Thymus (tissue), 11 donors: ENCODE results near the gene MAST1. TPM values are rescaled to one million over a fixed set of nuclear protein-coding genes. Genes with fewer than 3 reads are reported as not detected.

Experiments used
- DNase-seq, 9 donors: peaks; one replicate each; pipeline ENCODE4 v3.0.0-alpha.2; 2013; ENCODE audit warnings: low spot score in 9 of 9, low read depth in 6 of 9, missing footprints in 1 of 9
- H3K27ac ChIP-seq, 2 donors: one replicate each; pipeline ENCODE4 v1.5.1; 2013; ENCODE audit warnings: control low read depth in 1 of 2, low read depth in 1 of 2, low read length in 1 of 2, mild to moderate bottlenecking in 1 of 2, moderate library complexity in 1 of 2
- H3K27me3 ChIP-seq, 2 donors: one replicate each; pipeline ENCODE4 v1.5.1; 2013; ENCODE audit warnings: low read length in 1 of 2; ENCODE audit not compliant: control insufficient read depth in 2 of 2, insufficient read depth in 1 of 2
- H3K36me3 ChIP-seq, 2 donors: one replicate each; pipeline ENCODE4 v1.5.1; 2013; ENCODE audit warnings: low read length in 1 of 2, mild to moderate bottlenecking in 1 of 2, moderate library complexity in 1 of 2; ENCODE audit not compliant: control insufficient read depth in 2 of 2, insufficient read depth in 2 of 2
- H3K4me1 ChIP-seq, 2 donors: one replicate each; pipeline ENCODE4 v1.5.1; 2013; ENCODE audit warnings: low read length in 2 of 2; ENCODE audit not compliant: control insufficient read depth in 2 of 2, insufficient read depth in 2 of 2
- H3K4me3 ChIP-seq, 2 donors: one replicate each; pipeline ENCODE4 v1.5.1; 2013; ENCODE audit warnings: low read length in 2 of 2, control low read depth in 1 of 2, mild to moderate bottlenecking in 1 of 2
- H3K9me3 ChIP-seq, 2 donors: one replicate each; pipeline ENCODE4 v1.5.1; 2013; ENCODE audit warnings: low read length in 1 of 2, mild to moderate bottlenecking in 1 of 2; ENCODE audit not compliant: control insufficient read depth in 2 of 2, insufficient read depth in 1 of 2
- WGBS: extraction: QIAGEN DNeasy Blood & Tissue Kit; methylation state at CpG from one replicate; pipeline ENCODE4 v1.1.7; 2013; 5-methylcytosine and 5-hydroxymethylcytosine counted together
- polyA plus RNA-seq: library from polyadenylated mRNA; stranded (reverse); fragments of 200-250 nt; gene quantifications from one replicate; pipeline ENCODE4 v1.2.3, GENCODE V29; 2013
- total RNA-seq: library from RNA; stranded (reverse); fragments of 120-200 nt; gene quantifications from one replicate; pipeline ENCODE4 v1.2.4, GENCODE V29; 2013
- donor health status: healthy.

The MAST1 gene
- total and polyA plus RNA-seq, 2 donors: 0.38 to 0.91 TPM

DNA sequence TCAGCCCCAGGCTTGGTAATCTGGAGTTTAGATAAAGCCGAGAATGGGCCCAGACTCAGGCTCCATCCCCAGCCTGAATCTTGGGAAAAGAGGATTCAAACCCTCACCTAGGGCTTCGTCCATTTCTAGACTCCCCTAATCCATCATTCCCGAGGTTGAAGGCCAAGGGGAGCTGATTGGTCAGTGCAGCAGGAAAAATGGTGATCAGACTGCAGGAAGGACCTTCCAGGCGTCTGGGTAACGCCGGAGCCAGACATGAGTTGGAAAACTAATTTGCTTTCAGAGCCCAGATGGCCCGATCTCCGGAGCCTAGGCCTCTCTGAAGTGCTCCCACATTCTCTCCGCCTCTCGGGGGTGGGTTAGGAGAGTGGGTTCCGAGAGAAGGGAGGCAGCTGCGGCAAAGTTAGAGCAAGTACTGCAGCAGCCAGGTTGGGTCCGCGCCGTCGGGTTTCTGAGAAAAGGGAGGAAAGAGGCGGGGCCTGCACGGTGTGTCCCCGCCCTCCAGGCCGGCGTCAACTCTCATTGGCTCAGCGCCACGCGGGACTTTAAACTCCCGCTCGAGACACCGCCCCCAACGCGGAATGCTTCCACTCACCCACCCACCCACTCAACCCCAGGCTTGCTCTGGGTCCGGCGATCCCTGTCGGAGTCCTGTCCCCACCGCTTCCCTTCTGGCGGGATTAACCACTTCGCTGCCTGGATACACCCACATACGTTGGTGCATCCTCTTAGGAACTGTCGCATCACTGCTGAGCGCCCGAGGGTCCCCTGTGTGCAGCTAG lies 3.1 kb upstream of the MAST1 start:
- peaks cover 73 to 97% of the 10 kb centered on the region in 2 donors for H3K27me3 ChIP-seq
- H3K27ac ChIP-seq: no peak overlapping the region
- DNase-seq: peak in 1 of 9 donors; percentile 26
- no peak overlapping the region for H3K4me3 ChIP-seq
- peaks cover 2 to 18% of the 10 kb centered on the region in 2 donors for H3K4me1 ChIP-seq
- peaks cover 1 to 12% of the 10 kb centered on the region in 2 donors for H3K9me3 ChIP-seq
- 16% methylated on average over 39 of the region's 39 CpGs for WGBS
- H3K36me3 ChIP-seq: no peaks in the 10 kb centered on the region

DNA sequence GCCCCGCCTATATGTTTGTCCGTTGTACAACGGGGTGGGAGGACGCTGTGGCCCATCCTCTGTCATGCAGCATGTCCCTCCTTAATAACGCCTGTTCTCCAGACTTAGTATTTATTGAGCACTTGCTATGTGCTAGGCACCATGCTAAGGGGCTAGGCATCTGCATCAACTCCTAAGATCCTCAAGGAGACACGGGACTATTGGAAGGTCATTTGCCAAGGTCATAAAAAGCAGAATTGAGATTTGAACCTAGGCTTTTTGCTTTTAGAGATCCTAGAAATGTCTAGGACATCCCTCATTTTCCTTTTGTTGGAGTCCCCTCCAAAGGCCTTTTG lies 1.8 kb upstream of the MAST1 start:
- WGBS: 13% methylated on average over 6 of the region's 6 CpGs
- H3K4me3 ChIP-seq: no peak overlapping the region
- H3K4me1 ChIP-seq: peaks cover 8 to 24% of the 10 kb centered on the region in 2 donors
- no peak for DNase-seq
- no peaks in the 10 kb centered on the region for H3K36me3 ChIP-seq
- H3K27me3 ChIP-seq: peaks cover 85 to 97% of the 10 kb centered on the region in 2 donors
- H3K27ac ChIP-seq: no peak overlapping the region
- H3K9me3 ChIP-seq: peaks cover 2 to 23% of the 10 kb centered on the region in 2 donors

DNA sequence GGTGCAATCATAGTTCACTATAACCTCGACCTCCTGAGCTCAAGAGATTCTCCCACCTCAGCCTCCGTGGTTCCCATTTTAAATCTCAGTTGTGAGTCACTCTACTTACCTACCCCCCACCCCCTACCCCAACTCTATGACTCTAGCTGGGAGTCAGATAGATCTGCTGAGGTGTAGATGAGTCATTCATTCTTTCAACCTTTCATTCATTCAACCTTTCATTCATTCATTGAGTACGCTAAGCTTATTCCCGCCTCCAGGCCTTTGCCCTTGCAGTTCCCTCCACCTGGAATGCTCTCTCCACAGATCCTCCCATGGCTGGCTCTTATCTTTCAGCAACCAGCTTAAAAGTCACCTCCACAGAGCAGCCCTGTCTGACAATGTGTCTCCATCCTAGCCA lies 1.1 kb upstream of the MAST1 start:
- no peaks in the 10 kb centered on the region for H3K36me3 ChIP-seq
- H3K4me1 ChIP-seq: peaks cover 8 to 24% of the 10 kb centered on the region in 2 donors
- H3K4me3 ChIP-seq: no peak overlapping the region
- DNase-seq: no peak
- peaks cover 2 to 23% of the 10 kb centered on the region in 2 donors for H3K9me3 ChIP-seq
- 89% methylated on average over 4 of the region's 4 CpGs for WGBS
- no peak overlapping the region for H3K27ac ChIP-seq
- H3K27me3 ChIP-seq: peaks cover 84 to 97% of the 10 kb centered on the region in 2 donors

DNA sequence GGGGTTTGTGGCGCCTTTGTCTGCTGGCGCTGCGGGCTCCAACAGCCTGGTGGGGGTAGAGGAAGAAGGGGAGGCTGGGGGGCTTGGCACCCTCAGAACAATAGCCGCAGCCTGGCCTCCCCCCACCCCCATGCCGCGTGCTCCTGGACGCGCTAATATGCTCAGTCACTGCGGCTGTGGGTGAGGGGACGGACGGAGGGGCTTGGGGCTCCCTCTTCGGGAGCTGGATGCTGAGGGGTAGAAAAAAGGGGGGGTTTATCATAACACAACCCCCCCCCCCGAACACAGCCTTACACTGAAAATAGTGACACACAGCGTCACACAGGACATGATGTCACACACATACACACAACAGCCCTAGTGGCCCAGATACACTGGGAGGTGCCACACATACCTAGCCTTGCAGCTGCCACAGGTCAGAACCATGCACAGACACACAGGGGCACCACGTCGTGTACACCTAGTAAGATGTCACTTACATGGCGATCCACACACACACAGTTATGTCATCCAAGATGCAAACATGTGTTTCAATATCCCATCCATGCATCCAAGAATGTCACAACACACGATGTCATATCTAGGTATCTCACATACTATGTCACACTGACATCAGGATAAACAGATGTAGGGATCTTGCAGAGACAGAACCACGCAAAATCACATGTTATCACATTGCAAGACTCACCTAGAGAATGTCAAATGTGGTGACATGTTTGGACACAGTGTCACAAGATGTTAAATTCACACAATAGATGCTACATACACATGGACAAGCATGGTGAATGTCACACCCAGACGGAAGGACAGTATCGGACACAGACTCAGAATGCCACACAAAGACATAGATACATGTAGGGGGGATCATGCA lies 806 bp downstream of the MAST1 start:
- H3K27ac ChIP-seq: no peak overlapping the region
- 26% methylated on average over 21 of the region's 21 CpGs for WGBS
- peaks cover 2 to 16% of the 10 kb centered on the region in 2 donors for H3K9me3 ChIP-seq
- no peaks in the 10 kb centered on the region for H3K36me3 ChIP-seq
- no peak for DNase-seq
- H3K27me3 ChIP-seq: peaks cover 72 to 97% of the 10 kb centered on the region in 2 donors
- H3K4me3 ChIP-seq: peak overlapping the region in 1 of 2 donors; percentile 43
- peaks cover 5 to 17% of the 10 kb centered on the region in 2 donors for H3K4me1 ChIP-seq

DNA sequence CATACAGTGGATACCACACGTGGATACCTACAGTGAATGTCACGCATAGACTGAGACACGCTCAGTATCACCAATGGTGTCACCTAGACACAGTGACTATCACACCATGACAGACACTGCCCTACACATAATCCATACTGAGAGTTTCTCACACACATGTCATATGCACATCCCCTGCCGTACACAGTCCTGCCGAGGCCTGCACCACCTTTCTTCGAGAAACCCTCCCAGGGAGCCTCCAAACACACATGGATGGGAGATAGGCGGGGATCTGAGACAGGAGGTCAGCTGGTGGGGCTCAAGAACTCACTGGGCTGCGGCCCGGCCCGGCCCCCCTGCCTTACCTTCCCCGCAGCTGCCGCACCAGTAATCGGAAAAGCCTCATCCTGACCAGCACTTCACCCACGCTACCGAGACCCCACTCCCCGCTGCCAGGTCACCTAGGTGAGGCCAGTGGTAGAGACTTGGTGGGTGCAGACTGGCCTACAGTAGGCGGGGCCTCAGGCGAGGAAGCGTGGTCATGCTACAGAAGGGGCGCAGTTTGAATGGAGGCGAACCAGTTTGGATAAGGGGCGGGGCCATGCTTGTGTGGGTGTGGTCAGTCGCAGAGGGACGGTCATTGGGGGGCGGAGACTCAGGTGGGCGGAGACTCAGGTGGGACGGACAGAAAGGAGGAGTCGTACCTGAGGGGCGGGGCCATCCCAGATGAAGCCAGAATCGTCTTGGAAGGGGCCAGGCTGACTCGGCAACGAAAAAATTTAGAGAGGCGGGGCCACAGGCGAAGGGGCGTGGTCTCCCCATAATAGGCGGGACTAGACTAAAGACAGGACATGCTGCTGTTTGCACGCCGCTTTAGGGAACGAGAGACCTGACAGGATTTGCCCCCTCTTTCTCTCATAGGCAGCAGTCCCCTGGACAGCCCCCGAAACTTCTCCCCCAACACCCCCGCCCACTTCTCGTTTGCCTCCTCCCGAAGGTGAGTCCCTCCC lies 2.1 kb downstream of the MAST1 start:
- no peak for DNase-seq
- no peaks in the 10 kb centered on the region for H3K36me3 ChIP-seq
- no peak overlapping the region for H3K27ac ChIP-seq
- no peak overlapping the region for H3K4me3 ChIP-seq
- H3K9me3 ChIP-seq: peaks cover 2 to 16% of the 10 kb centered on the region in 2 donors
- 32% methylated on average over 43 of the region's 43 CpGs for WGBS
- H3K4me1 ChIP-seq: peaks cover 5 to 17% of the 10 kb centered on the region in 2 donors
- peaks cover 62 to 92% of the 10 kb centered on the region in 2 donors for H3K27me3 ChIP-seq

DNA sequence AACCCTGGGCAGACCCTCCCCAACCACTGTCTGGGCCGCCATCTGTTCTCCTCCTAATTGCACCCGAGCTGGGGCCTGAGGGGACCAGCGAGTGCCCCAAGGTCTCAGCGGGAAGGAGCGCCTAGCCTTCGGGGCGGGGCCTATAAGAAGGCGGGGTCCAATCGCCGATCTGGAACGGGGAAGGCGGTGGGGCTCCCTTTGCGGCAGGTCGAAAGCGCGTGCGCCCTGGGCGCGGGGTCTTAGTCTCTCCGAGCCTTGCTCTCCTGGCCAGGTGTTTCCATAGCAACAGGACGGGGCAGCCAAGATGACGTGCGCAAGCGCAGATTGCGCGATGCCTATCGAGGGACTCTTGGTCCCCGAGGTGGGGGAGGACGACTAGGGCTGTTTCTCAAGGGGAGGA lies 2.8 kb downstream of the MAST1 start:
- no peak for DNase-seq
- Histone ChIP-seq H3K9me3 (peaks cover 1 to 14% of the 10 kb centered on the region in 2 donors), H3K4me1 (peaks cover 5 to 17% of the 10 kb centered on the region in 2 donors), H3K27ac (no peak overlapping the region), H3K4me3 (no peak overlapping the region), H3K36me3 (no peaks in the 10 kb centered on the region), H3K27me3 (peaks cover 55 to 90% of the 10 kb centered on the region in 2 donors)
- WGBS: 5% methylated on average over 29 of the region's 29 CpGs

DNA sequence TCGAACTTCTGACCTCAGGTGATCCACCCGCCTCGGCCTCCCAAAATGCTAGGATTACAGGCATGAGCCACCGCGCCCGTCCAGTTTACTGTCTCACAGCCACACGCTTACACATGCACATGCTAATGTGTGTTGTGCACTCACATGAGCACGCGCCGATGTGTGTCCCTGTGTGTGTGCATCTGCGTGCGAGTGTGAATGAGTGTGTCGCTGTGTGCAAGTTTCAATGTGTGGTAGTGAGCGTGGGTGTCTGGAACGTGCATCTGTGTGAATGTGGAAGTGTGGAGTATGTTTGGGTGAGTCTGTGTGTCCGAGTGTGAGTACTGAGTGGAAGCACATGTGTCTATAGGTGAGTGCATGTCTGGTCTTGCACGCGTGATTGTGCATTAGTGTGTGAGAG lies 4.2 kb downstream of the MAST1 start:
- Histone ChIP-seq H3K9me3 (peaks cover 1 to 11% of the 10 kb centered on the region in 2 donors), H3K4me1 (peaks cover 7 to 20% of the 10 kb centered on the region in 2 donors), H3K36me3 (no peaks in the 10 kb centered on the region), H3K27me3 (peaks cover 47 to 90% of the 10 kb centered on the region in 2 donors), H3K27ac (no peak overlapping the region), H3K4me3 (no peak overlapping the region)
- no peak for DNase-seq
- 96% methylated on average over 18 of the region's 18 CpGs for WGBS

DNA sequence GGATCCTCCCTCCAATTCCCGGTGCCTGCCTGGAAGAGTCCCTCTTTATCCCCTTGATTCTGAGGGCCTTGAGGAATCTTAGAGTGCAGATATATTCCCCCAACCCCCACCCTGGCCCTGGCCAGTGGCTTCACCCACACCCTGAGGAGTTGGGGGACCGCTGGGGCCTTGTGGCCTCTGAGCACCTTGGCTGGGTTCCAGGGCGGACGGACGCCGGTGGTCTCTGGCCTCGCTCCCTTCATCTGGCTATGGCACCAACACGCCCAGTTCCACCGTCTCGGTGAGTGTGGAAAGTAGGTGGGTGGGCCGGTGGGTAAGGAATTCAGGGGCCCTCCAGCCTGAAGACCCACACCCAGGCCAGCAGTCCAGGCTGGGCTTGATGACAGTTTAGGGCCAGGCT lies 5.0 kb downstream of the MAST1 start:
- no peak for DNase-seq
- Histone ChIP-seq H3K4me1 (peaks cover 10 to 21% of the 10 kb centered on the region in 2 donors), H3K4me3 (no peak overlapping the region), H3K27ac (no peak overlapping the region), H3K27me3 (peaks cover 41 to 89% of the 10 kb centered on the region in 2 donors), H3K9me3 (peaks cover 1 to 11% of the 10 kb centered on the region in 2 donors), H3K36me3 (no peaks in the 10 kb centered on the region)
- WGBS: 96% methylated on average over 11 of the region's 11 CpGs
